Keratinocyte (primary cell): Measurements from ENCODE around the gene DFFB. TPM values are rescaled to one million over a fixed set of nuclear protein-coding genes. Genes with fewer than 3 reads are reported as not detected.

Experiments used
- DNase-seq: peaks from one replicate; pipeline ENCODE4 v3.0.0-alpha.2; 2011; ENCODE audit warnings: low read depth, missing footprints, low spot score
- FAIRE-seq: peaks from 2 replicates; lab custom pipeline; 2011; peaks lifted over from hg19 to GRCh38; lab: Jason Lieb, UNC
- H2AFZ ChIP-seq: 2 replicates; pipeline ENCODE4 v1.6.0; 2012; ENCODE audit warnings: low read length, control low read depth, inconsistent platforms; ENCODE audit not compliant: control insufficient read depth
- H3K27ac ChIP-seq: 2 replicates; pipeline ENCODE4 v1.5.1; 2011; ENCODE audit warnings: low read length; ENCODE audit not compliant: control insufficient read depth, insufficient read depth
- H3K27me3 ChIP-seq: 3 replicates; pipeline ENCODE4 v1.6.0; 2011; ENCODE audit warnings: low read length; ENCODE audit not compliant: control insufficient read depth, insufficient read depth; ENCODE audit errors: extremely low read depth
- H3K36me3 ChIP-seq, 2 experiments: 2 replicates in 1 of 2; 3 replicates in 1 of 2; pipeline ENCODE4 v1.5.1; 2011; ENCODE audit warnings: low read length in 2 of 2, mild to moderate bottlenecking in 1 of 2; ENCODE audit not compliant: control insufficient read depth in 2 of 2, insufficient read depth in 2 of 2; ENCODE audit errors: extremely low read depth in 1 of 2
- H3K4me1 ChIP-seq: 3 replicates; pipeline ENCODE4 v1.5.1; 2011; ENCODE audit warnings: low read length; ENCODE audit not compliant: control insufficient read depth, insufficient read depth; ENCODE audit errors: extremely low read depth
- H3K4me2 ChIP-seq: 3 replicates; pipeline ENCODE4 v1.6.0; 2011; ENCODE audit warnings: low read depth, low read length; ENCODE audit not compliant: control insufficient read depth, insufficient read depth; ENCODE audit errors: extremely low read depth
- H3K4me3 ChIP-seq, 3 experiments: fragments of 200-600 bp in 1 of 3; sonication (generic) in 1 of 3; 2 replicates in 2 of 3; 3 replicates in 1 of 3; pipeline ENCODE4 v1.5.1; 2011 to 2016; ENCODE audit warnings: low read length in 3 of 3, mild to moderate bottlenecking in 3 of 3, control low read depth in 2 of 3, inconsistent platforms in 1 of 3, low read depth in 1 of 3, mixed read lengths in 1 of 3, mixed run types in 1 of 3, moderate library complexity in 1 of 3; ENCODE audit not compliant: control insufficient read depth in 2 of 3, insufficient read depth in 2 of 3; ENCODE audit errors: extremely low read depth in 1 of 3
- H3K79me2 ChIP-seq: 2 replicates; pipeline ENCODE4 v1.6.0; 2012; ENCODE audit warnings: low read length; ENCODE audit not compliant: control insufficient read depth, insufficient read depth
- H3K9ac ChIP-seq: 3 replicates; pipeline ENCODE4 v1.6.0; 2011; ENCODE audit warnings: low read length; ENCODE audit not compliant: control insufficient read depth, insufficient read depth; ENCODE audit errors: extremely low read depth
- H3K9me1 ChIP-seq: 3 replicates; pipeline ENCODE4 v1.6.0; 2011; ENCODE audit warnings: low read length; ENCODE audit not compliant: control insufficient read depth, insufficient read depth; ENCODE audit errors: extremely low read depth
- H3K9me3 ChIP-seq: 2 replicates; pipeline ENCODE4 v1.5.1; 2012; ENCODE audit warnings: low read depth, low read length; ENCODE audit not compliant: control insufficient read depth
- H4K20me1 ChIP-seq: 3 replicates; pipeline ENCODE4 v1.6.0; 2011; ENCODE audit warnings: low read length; ENCODE audit not compliant: control insufficient read depth, insufficient read depth; ENCODE audit errors: extremely low read depth
- CTCF ChIP-seq, 3 experiments: IDR thresholded peaks in 1 of 3; conservative IDR thresholded peaks in 1 of 3; optimal IDR thresholded peaks in 1 of 3; 2 replicates in 2 of 3; 3 replicates in 1 of 3; pipeline versions ENCODE3 to v1.5.1; 2011; ENCODE audit warnings: low read length in 3 of 3, mild to moderate bottlenecking in 3 of 3, moderate library complexity in 2 of 3, control low read depth in 1 of 3, inconsistent platforms in 1 of 3; ENCODE audit not compliant: insufficient read depth in 2 of 3; ENCODE audit errors: extremely low read depth in 1 of 3
- EZH2 ChIP-seq: IDR thresholded peaks from one replicate; pipeline ENCODE4 v1.6.1; 2012; ENCODE audit warnings: inconsistent platforms, mild to moderate bottlenecking, low read length, moderate library complexity
- dilution Hi-C: fragments of 300-500 bp; cut with MboI; formaldehyde crosslinking; loops from one replicate; pipeline ENCODE4 v1.7.0; 2020; ENCODE audit warnings: low sequenced_read_pairs; ENCODE audit not compliant: extremely low pct_ligation_motif_present
- polyA plus RNA-seq, 5 experiments: library from polyadenylated mRNA; depleted of rRNA in 3 of 5; stranded (reverse) in 3 of 5; stranded (forward) in 1 of 5; unstranded in 1 of 5; fragments of >200 nt; gene quantifications; 1 replicate in 1 of 5; 2 replicates in 3 of 5; 3 replicates in 1 of 5; pipeline versions ENCODE4 v1.2.1 to v1.2.3, GENCODE V29; 2011 to 2012; ENCODE audit warnings: missing spikeins in 2 of 5, low read depth in 1 of 5, low replicate concordance in 1 of 5

Gene DFFB
- polyA plus RNA-seq, 1 donor (not counting 4 experiments of a cell fraction or from before 2014, with no cell fraction given): 5.2 TPM

- no peaks in the 10 kb centered on the region for H3K79me2 ChIP-seq
- H3K27ac ChIP-seq: no peak overlapping the region
- H2AFZ ChIP-seq: no peak overlapping the region
- DNase-seq (no peak), FAIRE-seq (no peak)
- dilution Hi-C loops: no loop called here
- H3K9me1 ChIP-seq: no peaks in the 10 kb centered on the region
- H4K20me1 ChIP-seq: no peaks in the 10 kb centered on the region
- H3K4me3 ChIP-seq: no peak overlapping the region
- H3K36me3 ChIP-seq: no peaks in the 10 kb centered on the region
- peaks cover 8% of the 10 kb centered on the region for H3K27me3 ChIP-seq
- peaks cover 3% of the 10 kb centered on the region for H3K4me1 ChIP-seq
- TF ChIP-seq EZH2 (no peak), CTCF (optimal IDR thresholded peaks at IDR 0.05 in 1 of 3, IDR thresholded peaks at IDR 0.05 in 1 of 3, conservative IDR thresholded peaks at IDR 0.05 in 1 of 3; ENCODE audit: extremely low read depth in 1 of 3, insufficient read depth in 2 of 3, low read length in 3 of 3) (no peak)
- no peaks in the 10 kb centered on the region for H3K9me3 ChIP-seq
- no peak overlapping the region for H3K4me2 ChIP-seq
- H3K9ac ChIP-seq: no peak overlapping the region
These were observed 52.3 kb downstream of the DFFB start for GRCh38 chr1:3909615-3910014.

GRCh38 chr1:3910049-3910731, 52.9 kb downstream of the DFFB start:
- Histone ChIP-seq H3K27me3 (peaks cover 8% of the 10 kb centered on the region), H4K20me1 (no peaks in the 10 kb centered on the region), H3K36me3 (no peaks in the 10 kb centered on the region), H3K79me2 (no peaks in the 10 kb centered on the region), H3K27ac (no peak overlapping the region), H3K9me1 (no peaks in the 10 kb centered on the region), H2AFZ (no peak overlapping the region), H3K4me1 (peaks cover 3% of the 10 kb centered on the region), H3K9ac (no peak overlapping the region), H3K9me3 (no peaks in the 10 kb centered on the region), H3K4me3 (no peak overlapping the region), H3K4me2 (no peak overlapping the region)
- FAIRE-seq (no peak), DNase-seq (no peak)
- dilution Hi-C loops: no loop called here
- TF ChIP-seq CTCF (optimal IDR thresholded peaks at IDR 0.05 in 1 of 3, IDR thresholded peaks at IDR 0.05 in 1 of 3, conservative IDR thresholded peaks at IDR 0.05 in 1 of 3; ENCODE audit: extremely low read depth in 1 of 3, insufficient read depth in 2 of 3, low read length in 3 of 3) (no peak), EZH2 (no peak)
